Peyer's patch (tissue), 4 donors: ENCODE measurements around the gene TIFAB.

Source experiments
- CTCF ChIP-seq, 6 experiments: fragments of 450-650 bp in 4 of 6; fragments of 200-600 bp in 2 of 6; sonication (generic) in 1 of 6; IDR thresholded peaks; one replicate each; pipeline ENCODE4 v1.5.1; 2017 to 2019; ENCODE audit warnings: antibody characterized with exemption in 6 of 6, mild to moderate bottlenecking in 3 of 6, moderate library complexity in 1 of 6
- POLR2A ChIP-seq, 2 donors: fragments of 450-650 bp; IDR thresholded peaks; one replicate each; pipeline ENCODE4 v1.5.1; 2017; ENCODE audit warnings: antibody characterized with exemption in 2 of 2, mild to moderate bottlenecking in 2 of 2, moderate library complexity in 2 of 2

DNA sequence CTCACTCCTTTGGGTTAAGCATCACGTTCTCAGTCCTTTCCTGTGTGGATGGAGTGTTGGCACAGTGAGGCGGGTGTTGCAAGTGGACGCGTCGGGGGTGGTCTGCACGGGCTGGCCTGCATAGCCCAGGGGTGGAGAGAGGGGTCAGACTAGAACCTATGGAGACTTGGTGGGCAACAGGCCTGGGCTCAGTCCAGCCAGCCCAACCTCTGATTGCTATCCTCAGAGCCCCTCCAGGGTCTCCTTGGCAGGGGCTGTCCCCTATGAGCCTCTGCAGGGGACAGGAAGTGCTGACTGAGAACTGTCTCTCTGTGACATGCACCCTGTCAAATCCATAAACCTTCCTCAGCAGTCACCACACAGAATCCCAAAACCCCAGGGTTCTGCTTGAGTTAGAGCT, 7.3 kb downstream of the TIFAB start:
- TF ChIP-seq POLR2A (IDR thresholded peaks at IDR 0.05) (no peak), CTCF (IDR thresholded peaks at IDR 0.05) (no peak)
